Measurements from ENCODE around the gene IL10RA. TPM values are rescaled to one million over a fixed set of nuclear protein-coding genes. Genes with fewer than 3 reads are reported as not detected.

The IL10RA gene
- total RNA-seq, 1 experiment from 2014 or later: 1.7 TPM

DNA sequence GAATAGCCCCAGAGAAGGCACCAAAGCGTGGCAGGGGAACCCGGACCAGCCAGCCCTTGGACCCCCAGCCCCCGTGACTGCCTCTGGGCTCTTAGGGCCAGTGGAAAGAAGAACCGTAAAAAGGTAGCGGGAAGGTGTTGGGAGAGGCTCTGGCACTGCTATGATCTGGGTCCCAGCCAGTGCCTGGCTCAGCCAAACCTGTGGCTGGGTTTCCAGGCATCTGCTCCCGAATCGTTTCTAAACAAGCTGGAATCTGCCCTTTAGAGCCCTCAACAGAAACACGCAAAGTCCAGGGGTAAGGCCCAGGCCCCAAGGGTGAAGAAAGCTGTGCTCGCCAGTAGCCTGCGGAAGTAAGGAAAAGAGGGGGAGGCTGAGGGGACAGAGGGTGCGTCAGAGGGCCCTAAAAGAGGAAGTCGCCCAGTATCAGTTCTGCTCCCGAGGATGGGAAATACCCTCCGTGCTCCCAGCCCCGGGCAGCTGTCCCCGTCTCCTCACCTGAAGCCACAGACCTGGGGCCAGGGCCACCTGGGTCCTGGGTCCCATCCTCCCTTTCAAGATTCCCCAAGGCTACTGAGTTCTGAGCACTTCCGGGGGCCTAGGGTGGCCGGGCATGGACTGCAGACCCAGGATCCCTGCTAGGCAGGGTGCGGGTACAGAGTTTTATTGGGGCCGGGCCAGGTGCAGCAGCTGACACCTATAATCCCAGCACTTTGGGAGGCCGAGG is 24.7 kb downstream of the IL10RA start:
- ATAC-seq (no peak), DNase-seq (ENCODE audit: low read depth, low spot score) (no peak)
- H3K4me3 ChIP-seq (replicated peaks in 1 of 2; ENCODE audit: low read depth in 1 of 2, low read length in 2 of 2): no peak overlapping the region
- H2AFZ ChIP-seq (ENCODE audit: low read depth, low read length, poor library complexity, severe bottlenecking): no peak overlapping the region
- intact Hi-C loops (cut with micrococcal nuclease): no loop called here
- no peaks in the 10 kb centered on the region for H3K9me3 ChIP-seq (ENCODE audit: control insufficient read depth in 1 of 2, insufficient read depth in 1 of 2, low read depth in 1 of 2, low read length in 2 of 2)
- H3K27ac ChIP-seq (ENCODE audit: low read depth, low read length): no peak overlapping the region
- H4K20me1 ChIP-seq (ENCODE audit: insufficient read depth): no peaks in the 10 kb centered on the region
- RAD21 ChIA-PET (ENCODE audit: low non-redundant PET in 1 of 2, low total read pairs in 2 of 2, uncharacterized antibody in 2 of 2, unreplicated experiment in 2 of 2): no interaction called here
- TF ChIP-seq ZFX (IDR thresholded peaks at IDR 0.05): no peak
- no peak for TF ChIP-seq ELF1 (IDR thresholded peaks at IDR 0.05; ENCODE audit: borderline replicate concordance, low read depth)
- TF ChIP-seq CEBPB (IDR thresholded peaks at IDR 0.05; ENCODE audit: low read depth): no peak
- no peak for TF ChIP-seq SP1 (IDR thresholded peaks at IDR 0.05; ENCODE audit: low read depth)
- CTCF ChIA-PET: no interaction called here
- POLR2A ChIA-PET: no interaction called here
- no peak overlapping the region for H3K9ac ChIP-seq (ENCODE audit: low read length)
- H3K4me2 ChIP-seq (ENCODE audit: low read length): no peak overlapping the region
- no peaks in the 10 kb centered on the region for H3K79me2 ChIP-seq (ENCODE audit: insufficient read depth, low read length)
- no peaks in the 10 kb centered on the region for H3K27me3 ChIP-seq (ENCODE audit: insufficient read depth, low read length)
- H3K36me3 ChIP-seq (ENCODE audit: control insufficient read depth in 1 of 2, insufficient read depth in 2 of 2, low read length in 2 of 2): no peaks in the 10 kb centered on the region
- no TSS peak for BruUV-seq (replicated peaks)
- peaks cover 4 to 10% of the 10 kb centered on the region in 2 experiments; a peak in 3 of 4 replicates for H3K4me1 ChIP-seq (ENCODE audit: control insufficient read depth in 1 of 2, insufficient read depth in 2 of 2, low read length in 2 of 2)
- no peaks in the 10 kb centered on the region for H3K9me2 ChIP-seq (ENCODE audit: insufficient read depth)

DNA sequence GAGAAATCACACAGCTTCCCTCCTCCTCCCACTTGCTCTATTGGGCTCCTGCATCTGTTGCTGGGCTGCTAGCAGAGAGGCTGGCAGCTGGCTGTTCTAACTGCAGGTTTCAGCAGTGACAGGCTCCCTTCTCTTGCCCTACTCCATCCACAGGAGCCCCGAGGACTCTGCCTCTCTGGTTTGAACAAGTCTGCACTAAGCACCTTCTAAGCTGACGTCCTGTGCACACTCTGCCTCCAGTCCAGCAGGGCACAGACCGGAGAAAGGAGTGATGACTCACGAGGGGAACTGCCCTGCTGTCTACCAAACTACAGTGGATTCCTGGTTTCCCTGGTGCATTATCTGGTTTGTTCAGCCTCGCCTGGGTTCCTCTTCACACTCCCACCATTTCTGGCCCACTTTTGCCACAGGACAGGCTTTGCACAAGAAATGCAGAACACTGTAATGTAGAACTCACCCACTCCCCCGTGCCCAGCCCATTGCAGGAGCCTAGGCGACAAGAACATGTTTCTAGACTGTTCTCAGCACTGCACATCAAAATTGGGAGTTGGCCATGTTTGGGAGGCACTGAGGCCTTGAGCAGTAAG is 26.0 kb downstream of the IL10RA start:
- no TSS peak for BruUV-seq (replicated peaks)
- intact Hi-C loops (cut with micrococcal nuclease): no loop called here
- Histone ChIP-seq H3K4me2 (ENCODE audit: low read length) (peak overlapping the region; percentile 39; the same call in 1 of the 2 replicates), H3K27ac (ENCODE audit: low read depth, low read length) (no peak overlapping the region), H2AFZ (ENCODE audit: low read depth, low read length, poor library complexity, severe bottlenecking) (peak overlapping the region; percentile 16), H3K79me2 (ENCODE audit: insufficient read depth, low read length) (no peaks in the 10 kb centered on the region), H3K9me2 (ENCODE audit: insufficient read depth) (no peaks in the 10 kb centered on the region), H3K9me3 (ENCODE audit: control insufficient read depth in 1 of 2, insufficient read depth in 1 of 2, low read depth in 1 of 2, low read length in 2 of 2) (0 out of 4 replicates have a peak, but pooled peaks cover 0 to 4% of the 10 kb centered on the region in 2 experiments), H3K4me3 (replicated peaks in 1 of 2; ENCODE audit: low read depth in 1 of 2, low read length in 2 of 2) (no peak overlapping the region), H4K20me1 (ENCODE audit: insufficient read depth) (no peaks in the 10 kb centered on the region), H3K36me3 (ENCODE audit: control insufficient read depth in 1 of 2, insufficient read depth in 2 of 2, low read length in 2 of 2) (no peaks in the 10 kb centered on the region), H3K9ac (ENCODE audit: low read length) (no peak overlapping the region), H3K27me3 (ENCODE audit: insufficient read depth, low read length) (no peaks in the 10 kb centered on the region), H3K4me1 (ENCODE audit: control insufficient read depth in 1 of 2, insufficient read depth in 2 of 2, low read length in 2 of 2) (peaks cover 4 to 10% of the 10 kb centered on the region in 2 experiments; a peak in 3 of 4 replicates)
- ChIA-PET RAD21 (ENCODE audit: low non-redundant PET in 1 of 2, low total read pairs in 2 of 2, uncharacterized antibody in 2 of 2, unreplicated experiment in 2 of 2) (no interaction called here), POLR2A (no interaction called here), CTCF (no interaction called here)
- TF ChIP-seq JUND (IDR thresholded peaks at IDR 0.05): 0 out of 2 replicates have a peak, but pooled peaks have one; percentile 14
- TF ChIP-seq ZNF274 (IDR thresholded peaks at IDR 0.05; ENCODE audit: low read depth, low read length): no peak
- peak; percentile 17; the same call in 1 of the 2 replicates for TF ChIP-seq CBX3 (IDR thresholded peaks at IDR 0.05; ENCODE audit: low read depth)
- ATAC-seq (peak; percentile 75), DNase-seq (ENCODE audit: low read depth, low spot score) (no peak)

Measured in HCT116 (cell line).